SU-DHL-6 (cell line): Measurements from ENCODE around the gene RMDN3.

Experiments used
- H2AFZ ChIP-seq: fragments of 200-600 bp; sonication (generic); 2 replicates; pipeline ENCODE4 v1.6.1; 2014; ENCODE audit warnings: low read depth, mild to moderate bottlenecking, moderate library complexity, mixed read lengths, antibody characterized with exemption, low read length; ENCODE audit not compliant: severe bottlenecking
- H3F3A ChIP-seq: fragments of 200-600 bp; shearing (Covaris generic); 2 replicates; pipeline ENCODE4 v1.6.0; 2016; ENCODE audit warnings: antibody characterized with exemption, mild to moderate bottlenecking; ENCODE audit not compliant: insufficient read depth
- H3K27ac ChIP-seq: fragments of 200-600 bp; sonication (generic); 2 replicates; pipeline ENCODE4 v1.5.1; 2016; ENCODE audit warnings: low read depth, mild to moderate bottlenecking, low read length, moderate library complexity, mixed read lengths
- H3K27me3 ChIP-seq: fragments of 200-600 bp; sonication (generic), shearing (Covaris generic); 2 replicates; pipeline ENCODE4 v1.6.0; 2014; ENCODE audit warnings: mild to moderate bottlenecking, low read length
- H3K36me3 ChIP-seq: fragments of 200-600 bp; sonication (generic); 2 replicates; pipeline ENCODE4 v1.6.1; 2014; ENCODE audit warnings: mild to moderate bottlenecking, low read length, mixed read lengths
- H3K4me2 ChIP-seq: fragments of 300-600, 200-600 bp; shearing (Covaris generic), sonication (generic); 2 replicates; pipeline ENCODE4 v1.6.0; 2014; ENCODE audit warnings: low read length, low read depth, mild to moderate bottlenecking; ENCODE audit not compliant: poor library complexity, severe bottlenecking
- H3K4me3 ChIP-seq: fragments of 200-600 bp; sonication (generic); 2 replicates; pipeline ENCODE4 v1.5.1; 2014; ENCODE audit warnings: antibody characterized with exemption, low read length, mild to moderate bottlenecking, mixed read lengths; ENCODE audit not compliant: insufficient read depth, poor library complexity, severe bottlenecking
- H3K79me2 ChIP-seq: fragments of 200-600 bp; sonication (generic); 2 replicates; pipeline ENCODE4 v1.6.1; 2014; ENCODE audit warnings: mild to moderate bottlenecking, low read length, moderate library complexity; ENCODE audit not compliant: insufficient read depth
- H3K9ac ChIP-seq: fragments of 200-600 bp; sonication (generic); 2 replicates; pipeline ENCODE4 v1.7.0; 2014; ENCODE audit warnings: mild to moderate bottlenecking, low read length
- H3K9me2 ChIP-seq: fragments of 200-600 bp; sonication (generic); replicated peaks from 2 replicates; pipeline ENCODE4 v1.6.1; 2014; ENCODE audit warnings: low read length; ENCODE audit not compliant: insufficient read depth
- H3K9me3 ChIP-seq: fragments of 200-600 bp; sonication (generic); 2 replicates; pipeline ENCODE4 v1.6.1; 2014; ENCODE audit warnings: low read length, mixed read lengths; ENCODE audit not compliant: insufficient read depth
- H4K20me1 ChIP-seq: fragments of 200-600 bp; sonication (generic); 2 replicates; pipeline ENCODE4 v1.6.1; 2014; ENCODE audit warnings: low read depth, mild to moderate bottlenecking, antibody characterized with exemption, low read length, moderate library complexity, mixed read lengths
- CTCF ChIP-seq: fragments of 200-600 bp; sonication (generic); IDR thresholded peaks from one replicate; pipeline ENCODE4 v1.5.1; 2017; ENCODE audit warnings: antibody characterized with exemption, mild to moderate bottlenecking, low read length, moderate library complexity; ENCODE audit not compliant: insufficient read depth, poor library complexity, severe bottlenecking
- EZH2phosphoT487 ChIP-seq: fragments of 200-600 bp; sonication (generic), shearing (Covaris generic); conservative IDR thresholded peaks from 2 replicates; pipeline ENCODE4 v1.6.1; 2018; ENCODE audit warnings: mild to moderate bottlenecking, antibody characterized with exemption, low read length, moderate library complexity, mixed read lengths

Gene RMDN3

GRCh38 chr15:40744815-40745152 is 10.3 kb downstream of the RMDN3 start:
- Histone ChIP-seq H3K9me2 (no peaks in the 10 kb centered on the region), H3K9ac (no peak overlapping the region), H3K9me3 (no peaks in the 10 kb centered on the region), H3K36me3 (no peaks in the 10 kb centered on the region), H2AFZ (no peak overlapping the region), H3K4me3 (no peak overlapping the region), H3K4me2 (no peak overlapping the region), H3K27me3 (no peaks in the 10 kb centered on the region), H3F3A (0 out of 2 replicates have a peak, but pooled peaks cover 4% of the 10 kb centered on the region), H3K27ac (no peak overlapping the region), H3K79me2 (no peaks in the 10 kb centered on the region), H4K20me1 (no peaks in the 10 kb centered on the region)
- TF ChIP-seq EZH2phosphoT487 = no peak
- no peak for TF ChIP-seq CTCF

GRCh38 chr15:40743921-40744814 is 10.9 kb downstream of the RMDN3 start:
- H3K27me3 ChIP-seq = no peaks in the 10 kb centered on the region
- 0 out of 2 replicates have a peak, but pooled peaks cover 4% of the 10 kb centered on the region for H3F3A ChIP-seq
- no peaks in the 10 kb centered on the region for H3K9me3 ChIP-seq
- no peak overlapping the region for H3K4me3 ChIP-seq
- H3K27ac ChIP-seq = no peak overlapping the region
- TF ChIP-seq CTCF (no peak), EZH2phosphoT487 (no peak)
- no peaks in the 10 kb centered on the region for H3K9me2 ChIP-seq
- H3K36me3 ChIP-seq = no peaks in the 10 kb centered on the region
- no peaks in the 10 kb centered on the region for H4K20me1 ChIP-seq
- no peaks in the 10 kb centered on the region for H3K79me2 ChIP-seq
- H3K4me2 ChIP-seq = no peak overlapping the region
- no peak overlapping the region for H3K9ac ChIP-seq
- H2AFZ ChIP-seq = no peak overlapping the region

GRCh38 chr15:40743485-40743901 is 11.6 kb downstream of the RMDN3 start:
- H3K27me3 ChIP-seq = no peaks in the 10 kb centered on the region
- H3K36me3 ChIP-seq = no peaks in the 10 kb centered on the region
- no peak overlapping the region for H3K27ac ChIP-seq
- no peak for TF ChIP-seq EZH2phosphoT487
- TF ChIP-seq CTCF = no peak
- no peak overlapping the region for H3K9ac ChIP-seq
- no peak overlapping the region for H3K4me3 ChIP-seq
- H4K20me1 ChIP-seq = no peaks in the 10 kb centered on the region
- H3K4me2 ChIP-seq = no peak overlapping the region
- no peaks in the 10 kb centered on the region for H3K9me2 ChIP-seq
- H3F3A ChIP-seq = 0 out of 2 replicates have a peak, but pooled peaks cover 4% of the 10 kb centered on the region
- H2AFZ ChIP-seq = no peak overlapping the region
- no peaks in the 10 kb centered on the region for H3K79me2 ChIP-seq
- no peaks in the 10 kb centered on the region for H3K9me3 ChIP-seq
